ENCODE measurements around the gene EPS15. TPM values are rescaled to one million over a fixed set of nuclear protein-coding genes. Genes with fewer than 3 reads are reported as not detected.

Gene EPS15
- total and polyA plus RNA-seq, 10 of the 15 experiments (the other 5 are each of a cell fraction or from before 2014, with no cell fraction given) = 24.7 to 87.8 (median 56.3) TPM

GRCh38 chr1:51359879-51360278 is 159.2 kb downstream of the EPS15 start:
- ChIA-PET CTCF (interaction anchor here (0.6 to 1.0 kb wide), 2 partner anchors 175 to 487 kb away, joined by 3 read pairs; no protein-coding TSS in a partner anchor), RAD21 (ENCODE audit: unreplicated experiment) (interaction anchor here (0.7 kb wide), 1 partner anchor 57 kb away, joined by 3 read pairs; no protein-coding TSS in a partner anchor), POLR2A (interaction anchor here (0.7 kb wide), 1 partner anchor 1636 kb away, joined by 3 read pairs; no protein-coding TSS in a partner anchor), SMC1A (ENCODE audit: uncharacterized antibody, unreplicated experiment) (no interaction called here)
- Histone ChIP-seq H3K9ac (ENCODE audit: control insufficient read depth, insufficient read depth, low read length) (no peak overlapping the region), H3K4me2 (ENCODE audit: control insufficient read depth, insufficient read depth) (no peak overlapping the region), H3K9me3 (replicated peaks; ENCODE audit: control insufficient read depth, insufficient read depth, low read length) (no peaks in the 10 kb centered on the region), H4K20me1 (ENCODE audit: control insufficient read depth, insufficient read depth) (no peaks in the 10 kb centered on the region), H3K4me1 (ENCODE audit: control insufficient read depth, insufficient read depth, low read length) (no peaks in the 10 kb centered on the region), H3K4me3 (no peak overlapping the region), H3K79me2 (ENCODE audit: control insufficient read depth, insufficient read depth, low read length) (no peaks in the 10 kb centered on the region), H2AFZ (ENCODE audit: control insufficient read depth, low read depth, low read length) (no peak overlapping the region), H3K36me3 (ENCODE audit: control insufficient read depth in 2 of 2, insufficient read depth in 2 of 2, low read length in 1 of 2) (peaks cover 0 to 26% of the 10 kb centered on the region in 2 experiments), H3K27ac (ENCODE audit: control insufficient read depth, insufficient read depth) (no peak overlapping the region), H3K27me3 (replicated peaks in 1 of 2; ENCODE audit: control insufficient read depth in 2 of 2, insufficient read depth in 2 of 2, low read length in 1 of 2) (no peaks in the 10 kb centered on the region)
- in situ Hi-C loops (cut with MboI) = no loop called here
- no peak for DNase-seq (ENCODE audit: low read depth, low spot score)
- BruUV-seq (replicated peaks) = no TSS peak
- FAIRE-seq = no peak
- ATAC-seq = no peak
- TF ChIP-seq TAF1 (IDR thresholded peaks at IDR 0.05; ENCODE audit: borderline replicate concordance, low read depth, low read length) (no peak), ZBTB40 (IDR thresholded peaks at IDR 0.05; ENCODE audit: borderline replicate concordance) (no peak), STAT3 (IDR thresholded peaks at IDR 0.05; ENCODE audit: low read depth, low read length) (no peak), YY1 (IDR thresholded peaks at IDR 0.05; ENCODE audit: low read depth, low read length) (no peak), KLF5 (IDR thresholded peaks at IDR 0.05; ENCODE audit: partially characterized antibody) (no peak), BCLAF1 (IDR thresholded peaks at IDR 0.05) (no peak), KAT2A (conservative IDR thresholded peaks at IDR 0.05; ENCODE audit: control insufficient read depth, low read depth, low read length) (no peak), POLR2AphosphoS5 (IDR thresholded peaks at IDR 0.05; ENCODE audit: low read length) (no peak)
- 97% methylated on average over 4 of the region's 4 CpGs for WGBS (ENCODE audit: insufficient coverage, insufficient replicate concordance, low lambda C conversion rate, missing lambda C conversion rate)
- intact Hi-C loops (cut with micrococcal nuclease; ENCODE audit: unreplicated experiment) = no loop called here
